HEK293 (cell line): ENCODE data around the gene VRK3.
A peak's percentile ranks its signal among the peaks of the same experiment; 100 is the strongest.

Source experiments
- CTCF ChIA-PET: fragments of 350-600 bp; formaldehyde crosslinking; extraction: SDS; loops from one replicate; lab custom pipeline; 2021; ENCODE audit warnings: antibody characterized with exemption; lab: Yijun Ruan, JAX
- POLR2A ChIA-PET: fragments of 300-600 bp; formaldehyde crosslinking; extraction: SDS; loops from one replicate; lab custom pipeline; 2020; ENCODE audit warnings: antibody characterized with exemption, inconsistent platforms; lab: Yijun Ruan, JAX
- H3K27ac ChIP-seq: fragments of 200-500 bp; sonication (Bioruptor generic); 2 replicates; pipeline ENCODE4 v1.5.1; 2014; ENCODE audit warnings: low read depth, low read length, control low read depth, inconsistent platforms; ENCODE audit errors: extremely low read depth
- H3K36me3 ChIP-seq, 2 experiments: fragments of 200-500 bp in 1 of 2; sonication (Bioruptor generic) in 1 of 2; 1 replicate in 1 of 2; 2 replicates in 1 of 2; pipeline ENCODE4 v1.5.1; 2014 to 2017; ENCODE audit warnings: inconsistent platforms in 2 of 2, low read length in 2 of 2; ENCODE audit not compliant: control insufficient read depth in 2 of 2, insufficient read depth in 1 of 2
- H3K4me1 ChIP-seq: fragments of 200-500 bp; sonication (Bioruptor generic); 2 replicates; pipeline ENCODE4 v1.5.1; 2014; ENCODE audit warnings: mild to moderate bottlenecking, low read length, inconsistent platforms; ENCODE audit not compliant: control insufficient read depth, insufficient read depth
- H3K4me3 ChIP-seq: 2 replicates; pipeline ENCODE4 v1.5.1; 2011; ENCODE audit warnings: low read depth, mild to moderate bottlenecking, control low read depth, low read length, moderate library complexity
- H3K9me3 ChIP-seq: fragments of 200-500 bp; sonication (Bioruptor generic); 2 replicates; pipeline ENCODE4 v1.5.1; 2014; ENCODE audit warnings: low read depth, low read length, inconsistent platforms; ENCODE audit not compliant: control insufficient read depth, insufficient read depth
- EGR2 ChIP-seq: fragments of 450-650 bp; formaldehyde crosslinking; IDR thresholded peaks from 2 replicates; pipeline ENCODE4 v1.5.1; 2016; ENCODE audit warnings: low read depth, missing biosample characterization, missing genetic modification characterization
- HOXD13 ChIP-seq: sonication (generic); formaldehyde crosslinking; IDR thresholded peaks from 2 replicates; pipeline ENCODE4 v1.8.0; 2022; ENCODE audit warnings: missing genetic modification reagents, borderline replicate concordance
- PRDM1 ChIP-seq: fragments of 450-650 bp; formaldehyde crosslinking; IDR thresholded peaks from 2 replicates; pipeline ENCODE4; 2016; ENCODE audit warnings: missing biosample characterization, missing genetic modification characterization
- SALL2 ChIP-seq: fragments of 450-650 bp; formaldehyde crosslinking; IDR thresholded peaks from 2 replicates; pipeline ENCODE4 v1.5.0; 2017; ENCODE audit warnings: missing biosample characterization, mild to moderate bottlenecking, missing genetic modification characterization, borderline replicate concordance
- SCRT2 ChIP-seq: fragments of 450-650 bp; formaldehyde crosslinking; IDR thresholded peaks from 2 replicates; pipeline ENCODE4 v1.5.1; 2016; ENCODE audit warnings: missing biosample characterization, missing genetic modification characterization
- ZBTB7A ChIP-seq: fragments of 450-650 bp; formaldehyde crosslinking; IDR thresholded peaks from 2 replicates; pipeline ENCODE4 v1.5.1; 2016; ENCODE audit warnings: low read depth, missing biosample characterization, missing genetic modification characterization
- ZBTB8A ChIP-seq: fragments of 450-650 bp; formaldehyde crosslinking; IDR thresholded peaks from 2 replicates; pipeline ENCODE4 v1.5.1; 2016; ENCODE audit warnings: missing biosample characterization, missing genetic modification characterization
- ZFHX2 ChIP-seq: fragments of 450-650 bp; formaldehyde crosslinking; conservative IDR thresholded peaks from 2 replicates; pipeline ENCODE4 v1.5.1; 2016; ENCODE audit warnings: missing biosample characterization, missing genetic modification characterization
- ZNF202 ChIP-seq: fragments of 450-650 bp; formaldehyde crosslinking; IDR thresholded peaks from 2 replicates; pipeline ENCODE4 v1.5.1; 2016; ENCODE audit warnings: missing biosample characterization, missing genetic modification characterization, borderline replicate concordance
- ZNF280D ChIP-seq: fragments of 450-650 bp; formaldehyde crosslinking; IDR thresholded peaks from 2 replicates; pipeline ENCODE4 v1.5.1; 2016; ENCODE audit warnings: missing biosample characterization, missing genetic modification characterization
- ZNF521 ChIP-seq: fragments of 450-650 bp; formaldehyde crosslinking; IDR thresholded peaks from 2 replicates; pipeline ENCODE4 v1.5.1; 2017; ENCODE audit warnings: missing biosample characterization, mild to moderate bottlenecking, missing genetic modification characterization
- ZNF530 ChIP-seq: fragments of 450-650 bp; formaldehyde crosslinking; IDR thresholded peaks from 2 replicates; pipeline ENCODE4 v1.5.1; 2016; ENCODE audit warnings: low read depth, missing biosample characterization, missing genetic modification characterization
- ZNF629 ChIP-seq: fragments of 450-650 bp; formaldehyde crosslinking; IDR thresholded peaks from 2 replicates; pipeline ENCODE4 v1.5.1; 2017; ENCODE audit warnings: missing biosample characterization, missing genetic modification characterization
- ZNF639 ChIP-seq: fragments of 450-650 bp; formaldehyde crosslinking; IDR thresholded peaks from 2 replicates; pipeline ENCODE4 v1.5.1; 2016; ENCODE audit warnings: missing biosample characterization, missing genetic modification characterization
- ZSCAN16 ChIP-seq: fragments of 450-650 bp; formaldehyde crosslinking; IDR thresholded peaks from 2 replicates; pipeline ENCODE4 v1.5.1; 2016; ENCODE audit warnings: missing biosample characterization, missing genetic modification characterization

Gene VRK3

GRCh38 chr19:49997709-49998108, 27.5 kb downstream of the VRK3 start:
- CTCF ChIA-PET = interaction anchor here (0.6 to 1.8 kb wide), 6 partner anchors 11 to 1204 kb away, joined by 3 to 6 read pairs (median 4); no protein-coding TSS in a partner anchor

GRCh38 chr19:49988433-49988832, 36.7 kb downstream of the VRK3 start:
- H3K4me3 ChIP-seq = no peak overlapping the region
- no peak overlapping the region for H3K27ac ChIP-seq
- CTCF ChIA-PET = interaction anchor here (7.9 kb wide), 1 partner anchor 52 kb away, joined by 99 read pairs; no protein-coding TSS in a partner anchor
- no peaks in the 10 kb centered on the region for H3K9me3 ChIP-seq
- no peaks in the 10 kb centered on the region for H3K4me1 ChIP-seq
- H3K36me3 ChIP-seq = peaks cover 0 to 57% of the 10 kb centered on the region in 2 experiments
- no peak for TF ChIP-seq ZSCAN16 (tag by site-specific recombination)
- no peak for TF ChIP-seq ZNF280D (tag by site-specific recombination)
- peak; percentile 65 for TF ChIP-seq PRDM1
- TF ChIP-seq ZNF202 (tag by site-specific recombination) = no peak
- no peak for TF ChIP-seq SCRT2 (tag by site-specific recombination)
- 0 out of 2 replicates have a peak, but pooled peaks have one; percentile 36 for TF ChIP-seq ZFHX2 (tag by site-specific recombination)
- no peak for TF ChIP-seq HOXD13
- peak; percentile 60 for TF ChIP-seq EGR2 (tag by site-specific recombination)
- TF ChIP-seq, all 188 proteins: peak for 3
- POLR2A ChIA-PET = interaction anchor here (1.7 kb wide), 1 partner anchor 59 kb away, joined by 5 read pairs; the partner anchor contains the start of genes ATF5 and NUP62

More at GRCh38 chr19:49997709-49998108, 27.5 kb downstream of the VRK3 start:
- Histone ChIP-seq H3K9me3 (no peaks in the 10 kb centered on the region), H3K27ac (no peak overlapping the region), H3K4me3 (no peak overlapping the region), H3K4me1 (no peaks in the 10 kb centered on the region), H3K36me3 (peaks cover 28 to 77% of the 10 kb centered on the region in 2 experiments)
- POLR2A ChIA-PET = no interaction called here
- TF ChIP-seq SALL2 (no peak), ZBTB8A (tag by site-specific recombination) (peak; percentile 81)

- no peaks in the 10 kb centered on the region for H3K9me3 ChIP-seq
- POLR2A ChIA-PET = interaction anchor here (1.7 kb wide), 1 partner anchor 58 kb away, joined by 5 read pairs; the partner anchor contains the start of genes ATF5 and NUP62
- H3K4me1 ChIP-seq = no peaks in the 10 kb centered on the region
- no peak overlapping the region for H3K27ac ChIP-seq
- TF ChIP-seq ZNF639 (tag by site-specific recombination) (no peak), ZBTB7A (tag by site-specific recombination) (no peak), ZNF629 (tag by site-specific recombination) (no peak), ZNF521 (tag by site-specific recombination) (no peak), ZNF530 (no peak)
- CTCF ChIA-PET = interaction anchor here (0.6 to 7.9 kb wide), 2 partner anchors 52 to 70 kb away, joined by 4 to 99 read pairs; no protein-coding TSS in a partner anchor
- no peak overlapping the region for H3K4me3 ChIP-seq
- peaks cover 0 to 56% of the 10 kb centered on the region in 2 experiments for H3K36me3 ChIP-seq
Measured at GRCh38 chr19:49988007-49988406, 37.2 kb downstream of the VRK3 start.
